Measurements from ENCODE around the gene CES4A. TPM values are rescaled to one million over a fixed set of nuclear protein-coding genes. Genes with fewer than 3 reads are reported as not detected.
"Not testable (repeated sequence)": the region's sequence is repeated elsewhere in the genome, so short reads cannot be mapped to it uniquely, and the experiment has no call there.

CES4A gene
- total RNA-seq, 1 donor from 2014 or later, result 10.2 TPM

DNA sequence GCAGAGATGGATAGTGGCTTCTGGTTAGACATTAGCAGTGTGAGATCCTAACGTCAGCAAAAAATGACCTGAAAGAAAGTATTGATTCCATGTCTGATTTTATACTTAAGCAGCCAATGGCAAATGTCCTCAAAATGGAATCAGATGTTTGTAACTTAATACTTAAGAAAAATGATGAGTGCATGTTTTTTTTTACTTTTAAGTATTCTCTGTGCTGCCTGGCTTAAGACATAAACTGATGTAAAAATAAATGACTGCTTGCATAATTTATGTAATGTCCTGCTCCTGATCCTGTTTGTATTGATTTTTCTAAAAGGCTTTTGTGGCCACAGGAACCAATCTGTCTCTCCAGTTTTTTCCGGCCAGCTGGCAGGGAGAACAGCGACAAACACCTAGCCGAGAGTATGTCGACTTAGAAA lies 47.9 kb downstream of the CES4A start:
- CTCF ChIA-PET, result no interaction called here
- H3K4me3 Mint-ChIP-seq, result no peak overlapping the region
- peaks cover 52% of the 10 kb centered on the region for H3K36me3 Mint-ChIP-seq (ENCODE audit: low read depth)
- TF ChIP-seq, protein P1, sequence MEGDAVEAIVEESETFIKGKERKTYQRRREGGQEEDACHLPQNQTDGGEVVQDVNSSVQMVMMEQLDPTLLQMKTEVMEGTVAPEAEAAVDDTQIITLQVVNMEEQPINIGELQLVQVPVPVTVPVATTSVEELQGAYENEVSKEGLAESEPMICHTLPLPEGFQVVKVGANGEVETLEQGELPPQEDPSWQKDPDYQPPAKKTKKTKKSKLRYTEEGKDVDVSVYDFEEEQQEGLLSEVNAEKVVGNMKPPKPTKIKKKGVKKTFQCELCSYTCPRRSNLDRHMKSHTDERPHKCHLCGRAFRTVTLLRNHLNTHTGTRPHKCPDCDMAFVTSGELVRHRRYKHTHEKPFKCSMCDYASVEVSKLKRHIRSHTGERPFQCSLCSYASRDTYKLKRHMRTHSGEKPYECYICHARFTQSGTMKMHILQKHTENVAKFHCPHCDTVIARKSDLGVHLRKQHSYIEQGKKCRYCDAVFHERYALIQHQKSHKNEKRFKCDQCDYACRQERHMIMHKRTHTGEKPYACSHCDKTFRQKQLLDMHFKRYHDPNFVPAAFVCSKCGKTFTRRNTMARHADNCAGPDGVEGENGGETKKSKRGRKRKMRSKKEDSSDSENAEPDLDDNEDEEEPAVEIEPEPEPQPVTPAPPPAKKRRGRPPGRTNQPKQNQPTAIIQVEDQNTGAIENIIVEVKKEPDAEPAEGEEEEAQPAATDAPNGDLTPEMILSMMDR (IDR thresholded peaks at IDR 0.05), result no peak
- no peak for ATAC-seq (ENCODE audit: low read depth)
- no peak overlapping the region for H3K27ac Mint-ChIP-seq
- no peaks in the 10 kb centered on the region for H3K9me3 Mint-ChIP-seq
- POLR2A ChIA-PET, result no interaction called here
- H3K4me1 Mint-ChIP-seq, result peaks cover 53% of the 10 kb centered on the region
- no peak for DNase-seq
- H3K27me3 Mint-ChIP-seq, result no peaks in the 10 kb centered on the region
- intact Hi-C loops (cut with micrococcal nuclease), result loop anchor here (5.0 kb wide), 1 partner anchor 36 kb away; no protein-coding TSS in a partner anchor

DNA sequence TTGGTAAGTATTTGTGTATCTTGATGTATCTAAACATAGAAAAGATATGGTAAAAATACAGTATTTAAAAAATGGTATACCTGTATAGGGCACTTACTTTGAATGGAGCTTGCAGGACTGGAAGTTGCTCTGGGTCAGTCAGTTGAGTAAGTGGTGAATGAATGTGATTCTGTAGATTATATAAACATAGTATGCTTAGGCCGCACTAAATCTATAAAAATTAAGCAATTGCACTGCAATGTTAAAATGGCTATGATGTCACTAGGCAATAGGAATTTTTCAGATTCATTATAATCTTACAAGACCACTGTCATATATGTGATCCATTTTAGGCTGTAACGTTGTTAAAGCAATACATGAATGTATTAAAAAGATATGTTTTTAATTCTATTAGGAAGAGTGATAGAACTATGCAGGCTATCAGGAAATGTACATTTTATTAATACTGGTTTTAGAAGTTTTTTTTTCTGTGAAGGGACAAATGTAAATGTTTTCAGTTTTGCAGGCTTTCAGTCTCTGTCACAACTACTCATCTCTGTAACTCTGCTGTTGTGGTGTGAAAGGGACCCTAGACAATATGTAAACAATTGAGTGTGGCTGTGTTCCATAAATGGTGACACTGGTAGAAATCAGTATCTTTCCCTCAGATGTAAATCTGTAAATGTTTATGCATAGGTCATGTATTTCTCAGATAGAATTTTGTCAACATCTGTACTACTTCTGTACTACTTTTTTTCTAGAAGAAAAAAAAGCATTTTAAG lies 51.1 kb downstream of the CES4A start:
- no peak overlapping the region for H3K27ac Mint-ChIP-seq
- H3K4me3 Mint-ChIP-seq, result no peak overlapping the region
- TF ChIP-seq, protein P1 (IDR thresholded peaks at IDR 0.05), result no peak
- no peak for DNase-seq
- H3K36me3 Mint-ChIP-seq (ENCODE audit: low read depth), result peaks cover 45% of the 10 kb centered on the region
- POLR2A ChIA-PET, result no interaction called here
- H3K27me3 Mint-ChIP-seq, result no peaks in the 10 kb centered on the region
- CTCF ChIA-PET, result no interaction called here
- intact Hi-C loops (cut with micrococcal nuclease), result loop anchor here (1.0 to 5.0 kb wide), 2 partner anchors 16 to 33 kb away; no protein-coding TSS in a partner anchor
- H3K9me3 Mint-ChIP-seq, result no peaks in the 10 kb centered on the region
- peaks cover 33% of the 10 kb centered on the region for H3K4me1 Mint-ChIP-seq
- no peak for ATAC-seq (ENCODE audit: low read depth)

DNA sequence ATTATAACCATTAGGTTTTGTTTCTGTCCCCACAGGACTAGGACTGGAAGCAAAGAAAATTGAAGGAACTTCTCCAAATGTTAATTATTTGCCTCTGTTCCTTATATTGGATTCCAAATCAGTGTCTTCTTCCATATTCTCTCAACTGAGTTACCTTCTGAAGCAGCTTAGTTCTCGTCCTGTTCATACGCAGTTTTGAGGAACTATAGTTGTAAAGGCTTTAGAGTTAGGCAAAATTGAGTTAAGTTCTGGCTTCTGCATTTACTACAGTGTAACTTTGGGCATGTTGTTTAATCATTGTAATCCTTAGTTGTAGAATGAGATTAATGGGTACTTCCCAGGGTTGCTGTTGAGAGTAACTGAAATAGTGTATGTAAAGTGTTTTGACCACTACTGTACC lies 51.8 kb downstream of the CES4A start:
- POLR2A ChIA-PET, result no interaction called here
- intact Hi-C loops (cut with micrococcal nuclease), result loop anchor here (1.0 kb wide), 1 partner anchor 15 kb away; no protein-coding TSS in a partner anchor
- H3K4me1 Mint-ChIP-seq, result peaks cover 26% of the 10 kb centered on the region

DNA sequence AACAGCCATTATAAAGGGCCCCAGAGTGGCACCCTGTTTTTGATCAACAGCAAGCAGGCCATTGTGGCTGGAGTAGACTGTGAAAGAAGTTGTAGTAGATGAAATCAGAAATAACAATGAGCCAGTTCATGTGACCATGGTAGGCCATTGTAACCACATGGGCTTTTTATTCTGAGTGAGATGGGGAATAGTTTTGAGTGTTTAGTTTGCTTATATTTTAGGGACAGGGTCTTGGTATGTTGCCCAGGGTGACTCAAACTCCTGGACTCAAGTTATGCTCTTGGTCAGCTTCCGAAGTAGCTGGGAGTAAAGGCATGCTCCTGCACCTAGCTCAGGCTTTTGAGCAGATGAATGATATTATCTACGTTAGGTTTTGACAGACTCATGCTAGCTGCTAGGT lies 52.5 kb downstream of the CES4A start:
- Mint-ChIP-seq H3K9me3 (no peaks in the 10 kb centered on the region), H3K27ac (no peak overlapping the region), H3K4me1 (peaks cover 20% of the 10 kb centered on the region), H3K36me3 (ENCODE audit: low read depth) (peaks cover 44% of the 10 kb centered on the region), H3K4me3 (no peak overlapping the region), H3K27me3 (no peaks in the 10 kb centered on the region)
- ChIA-PET CTCF (no interaction called here), POLR2A (interaction anchor here (0.7 to 1.1 kb wide), 2 partner anchors 12 to 47 kb away, joined by 3 to 4 read pairs; partner anchors contain the start of gene CBFB)
- TF ChIP-seq, protein P1 (IDR thresholded peaks at IDR 0.05), result no peak
- DNase-seq (no peak), ATAC-seq (ENCODE audit: low read depth) (no peak)
- intact Hi-C loops (cut with micrococcal nuclease), result loop anchor here (1.0 kb wide), 1 partner anchor 14 kb away; no protein-coding TSS in a partner anchor

More for the DNA sequence above, 51.8 kb downstream of the CES4A start:
- H3K4me3 Mint-ChIP-seq, result no peak overlapping the region
- CTCF ChIA-PET, result no interaction called here
- H3K9me3 Mint-ChIP-seq, result no peaks in the 10 kb centered on the region
- no peak overlapping the region for H3K27ac Mint-ChIP-seq
- H3K27me3 Mint-ChIP-seq, result no peaks in the 10 kb centered on the region
- ATAC-seq (ENCODE audit: low read depth) (no peak), DNase-seq (no peak)
- TF ChIP-seq, protein P1 (IDR thresholded peaks at IDR 0.05), result no peak
- H3K36me3 Mint-ChIP-seq (ENCODE audit: low read depth), result peaks cover 41% of the 10 kb centered on the region

DNA sequence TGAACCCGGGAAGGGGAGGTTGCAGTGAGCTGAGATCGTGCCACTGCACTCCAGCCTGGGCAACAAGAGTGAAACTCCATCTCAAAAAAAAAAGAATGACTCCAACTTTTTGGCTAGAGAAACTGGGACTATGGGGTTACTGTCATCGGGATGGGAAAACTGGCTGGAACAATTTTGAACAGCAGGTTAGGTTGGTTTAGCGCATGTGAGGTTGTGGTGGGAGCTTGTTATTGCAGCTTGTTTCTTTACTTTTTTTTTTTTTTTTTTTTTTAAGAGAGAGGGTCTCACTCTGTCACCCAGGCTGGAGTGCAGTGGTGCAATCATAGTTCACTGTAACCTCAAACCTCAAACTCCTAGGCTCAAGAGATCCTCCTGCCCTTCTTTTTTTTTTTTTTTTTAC lies 53.1 kb downstream of the CES4A start:
- H3K4me3 Mint-ChIP-seq; CTCF ChIA-PET; intact Hi-C loops (cut with micrococcal nuclease); H3K27me3 Mint-ChIP-seq; DNase-seq; ATAC-seq (ENCODE audit: low read depth); H3K9me3 Mint-ChIP-seq; H3K27ac Mint-ChIP-seq: not testable (repeated sequence)
- peaks cover 45% of the 10 kb centered on the region for H3K36me3 Mint-ChIP-seq (ENCODE audit: low read depth)
- H3K4me1 Mint-ChIP-seq, result peaks cover 17% of the 10 kb centered on the region
- POLR2A ChIA-PET, result interaction anchor here (0.7 to 1.1 kb wide), 2 partner anchors 13 to 46 kb away, joined by 3 to 4 read pairs; partner anchors contain the start of gene CBFB
